HEK293T (cell line): ENCODE results near the gene UBXN6.
A peak's percentile ranks its signal among the peaks of the same experiment; 100 is the strongest.

Experiments
- CTCF ChIA-PET: fragments of 350-600 bp; formaldehyde crosslinking; extraction: SDS; loops from one replicate; lab custom pipeline; 2021; ENCODE audit warnings: antibody characterized with exemption, inconsistent platforms; lab: Yijun Ruan, JAX
- POLR2A ChIA-PET: fragments of 350-600 bp; formaldehyde crosslinking; extraction: SDS; loops from one replicate; lab custom pipeline; 2020; ENCODE audit warnings: antibody characterized with exemption, inconsistent platforms; lab: Yijun Ruan, JAX
- DNase-seq: peaks from one replicate; pipeline ENCODE4 v3.0.0; 2012; ENCODE audit warnings: mixed read lengths; ENCODE audit errors: extremely low spot score
- ARNT ChIP-seq: fragments of 450-650 bp; IDR thresholded peaks from 2 replicates; pipeline ENCODE4 v1.6.1; 2017; ENCODE audit warnings: mild to moderate bottlenecking
- BHLHE40 ChIP-seq: fragments of 450-650 bp; IDR thresholded peaks from 2 replicates; pipeline ENCODE4 v1.6.1; 2016; ENCODE audit warnings: mild to moderate bottlenecking, moderate library complexity, borderline replicate concordance
- CTBP1 ChIP-seq: fragments of 450-650 bp; IDR thresholded peaks from 2 replicates; pipeline ENCODE4 v1.6.1; 2016; ENCODE audit warnings: borderline replicate concordance
- ELF4 ChIP-seq: fragments of 450-650 bp; IDR thresholded peaks from 2 replicates; pipeline ENCODE4 v1.6.1; 2017; ENCODE audit warnings: antibody characterized with exemption
- FOXA1 ChIP-seq: fragments of 450-650 bp; IDR thresholded peaks from 2 replicates; pipeline ENCODE4 v1.6.1; 2016; ENCODE audit warnings: mild to moderate bottlenecking
- FOXK2 ChIP-seq: fragments of 450-650 bp; IDR thresholded peaks from 2 replicates; pipeline ENCODE4 v1.6.1; 2016; ENCODE audit warnings: mild to moderate bottlenecking
- FOXM1 ChIP-seq: fragments of 450-650 bp; IDR thresholded peaks from 2 replicates; pipeline ENCODE4 v1.6.1; 2017; ENCODE audit warnings: mild to moderate bottlenecking, borderline replicate concordance
- HDGF ChIP-seq: fragments of 450-650 bp; IDR thresholded peaks from 2 replicates; pipeline ENCODE4 v1.6.1; 2017; ENCODE audit warnings: antibody characterized with exemption, borderline replicate concordance
- L3MBTL2 ChIP-seq: fragments of 450-650 bp; conservative IDR thresholded peaks from 2 replicates; pipeline ENCODE4 v1.6.1; 2016; ENCODE audit warnings: mild to moderate bottlenecking
- LEF1 ChIP-seq: fragments of 450-650 bp; IDR thresholded peaks from 2 replicates; pipeline ENCODE4 v1.6.1; 2017; ENCODE audit warnings: mild to moderate bottlenecking, borderline replicate concordance
- NFRKB ChIP-seq: fragments of 450-650 bp; IDR thresholded peaks from 2 replicates; pipeline ENCODE4 v1.6.1; 2016; ENCODE audit warnings: mild to moderate bottlenecking, moderate library complexity
- PKNOX1 ChIP-seq: fragments of 450-650 bp; IDR thresholded peaks from 2 replicates; pipeline ENCODE4 v1.6.1; 2016
- SP1 ChIP-seq: fragments of 450-650 bp; IDR thresholded peaks from 2 replicates; pipeline ENCODE4 v1.6.1; 2017
- SUZ12 ChIP-seq: fragments of 450-650 bp; IDR thresholded peaks from 2 replicates; pipeline ENCODE4 v1.6.1; 2016; ENCODE audit warnings: mild to moderate bottlenecking
- TARDBP ChIP-seq: fragments of 450-650 bp; IDR thresholded peaks from 2 replicates; pipeline ENCODE4 v1.6.1; 2016
- ZNF384 ChIP-seq: fragments of 450-650 bp; IDR thresholded peaks from 2 replicates; pipeline ENCODE4 v1.6.1; 2016

The UBXN6 gene

GRCh38 chr19:4487572-4487971, 30.0 kb upstream of the UBXN6 start:
- DNase-seq = no peak
- TF ChIP-seq ELF4 (no peak), ARNT (no peak), SP1 (no peak), NFRKB (no peak), L3MBTL2 (no peak), HDGF (no peak), PKNOX1 (no peak), FOXA1 (no peak), LEF1 (no peak), SUZ12 (no peak), BHLHE40 (no peak), CTBP1 (no peak), FOXK2 (no peak)
- CTCF ChIA-PET = no interaction called here
- POLR2A ChIA-PET = no interaction called here

GRCh38 chr19:4483385-4483784, 25.8 kb upstream of the UBXN6 start:
- ChIA-PET CTCF (no interaction called here), POLR2A (no interaction called here)
- no peak for DNase-seq
- TF ChIP-seq TARDBP (no peak), FOXM1 (no peak), ELF4 (no peak), ZNF384 (no peak), LEF1 (no peak), CTBP1 (no peak), FOXA1 (no peak), HDGF (no peak)

GRCh38 chr19:4482721-4483364, 25.2 kb upstream of the UBXN6 start:
- CTCF ChIA-PET = interaction anchor here (0.5 kb wide), 1 partner anchor 155 kb away, joined by 3 read pairs; no protein-coding TSS in a partner anchor
- no peak for TF ChIP-seq HDGF
- TF ChIP-seq ELF4 = no peak
- TF ChIP-seq LEF1 = no peak
- no peak for TF ChIP-seq BHLHE40
- TF ChIP-seq SUZ12 = no peak
- no peak for TF ChIP-seq PKNOX1
- TF ChIP-seq ARNT = no peak
- no peak for TF ChIP-seq FOXA1
- TF ChIP-seq ZNF384 = no peak
- TF ChIP-seq SP1 = no peak
- TF ChIP-seq TARDBP = no peak
- TF ChIP-seq L3MBTL2 = no peak
- no peak for TF ChIP-seq FOXK2
- TF ChIP-seq FOXM1 = no peak
- TF ChIP-seq CTBP1 = no peak
- no peak for TF ChIP-seq NFRKB
- POLR2A ChIA-PET = no interaction called here
- no peak for DNase-seq

GRCh38 chr19:4477034-4477801, 19.6 kb upstream of the UBXN6 start:
- TF ChIP-seq L3MBTL2 = no peak
- no peak for TF ChIP-seq FOXA1
- POLR2A ChIA-PET = no interaction called here
- CTCF ChIA-PET = no interaction called here
- DNase-seq = no peak

- TF ChIP-seq PKNOX1 (peak; percentile 99), FOXM1 (no peak), ARNT (no peak)
- ChIA-PET POLR2A (interaction anchor here (0.6 to 2.0 kb wide), 8 partner anchors 12 to 131 kb away, joined by 3 to 6 read pairs (median 3); partner anchors contain the start of genes CHAF1A and MPND), CTCF (no interaction called here)
- DNase-seq = peak; percentile 80
Observed at GRCh38 chr19:4474514-4475022, 17.0 kb upstream of the UBXN6 start.
